ENCODE results near the gene ATP8A2.

- TF ChIP-seq ZFX (IDR thresholded peaks at IDR 0.05; ENCODE audit: borderline replicate concordance) (no peak), CTCF (IDR thresholded peaks at IDR 0.05) (peak; percentile 17; the same call in 1 of the 2 replicates)
Observed at GRCh38 chr13:25980255-25980654, 608.5 kb downstream of the ATP8A2 start.

All from 22Rv1 (cell line).